Adrenal gland (tissue), 12 donors: ENCODE measurements around the gene CYP19A1. TPM values are rescaled to one million over a fixed set of nuclear protein-coding genes. Genes with fewer than 3 reads are reported as not detected.

ENCODE experiments used
- DNase-seq, 7 donors: peaks; one replicate each; pipeline ENCODE4 v3.0.0-alpha.2; 2019 to 2020
- H3K27ac ChIP-seq, 5 donors: fragments of 200-600 bp; sonication (generic) in 4 of 5; 1 replicate in 3 of 5; 2 replicates in 2 of 5; pipeline versions ENCODE4 v1.5.1 to v1.8.0; 2016 to 2020; ENCODE audit warnings: mild to moderate bottlenecking in 1 of 5
- H3K27me3 ChIP-seq: fragments of 200-600 bp; 2 replicates; pipeline ENCODE4 v1.8.0; 2021
- H3K36me3 ChIP-seq, 2 donors: fragments of 200-600 bp; replicated peaks in 1 of 2; 1 replicate in 1 of 2; 2 replicates in 1 of 2; pipeline versions ENCODE4 v1.5.1 to v1.8.0; 2018 to 2022
- H3K4me1 ChIP-seq, 2 donors: fragments of 200-600 bp; replicated peaks in 1 of 2; 1 replicate in 1 of 2; 2 replicates in 1 of 2; pipeline versions ENCODE4 v1.5.1 to v1.8.0; 2018 to 2021
- H3K4me3 ChIP-seq, 4 donors: fragments of 200-600 bp; sonication (generic) in 3 of 4; one replicate each; pipeline ENCODE4 v1.5.1; 2016 to 2018
- H3K9me3 ChIP-seq, 3 donors: fragments of 200-600 bp; sonication (generic) in 1 of 3; replicated peaks in 1 of 3; 1 replicate in 2 of 3; 2 replicates in 1 of 3; pipeline versions ENCODE4 v1.5.1 to v1.8.0; 2016 to 2021
- POLR2A ChIP-seq, 2 donors: fragments of 450-650 bp; IDR thresholded peaks; one replicate each; pipeline ENCODE4 v1.6.1; 2017; ENCODE audit warnings: antibody characterized with exemption in 2 of 2, mild to moderate bottlenecking in 2 of 2, moderate library complexity in 1 of 2
- WGBS, 4 donors: extraction: QIAGEN DNeasy Blood & Tissue Kit in 2 of 4; methylation state at CpG; one replicate each; pipeline versions ENCODE4 v1.1.5 to v1.1.7; 2013 to 2017; 5-methylcytosine and 5-hydroxymethylcytosine counted together
- intact Hi-C, 2 donors: fragments of 100-400 bp; cut with DNase I; formaldehyde crosslinking; loops; one replicate each; pipeline versions ENCODE4 v1.14.1 to v1.15.0; 2022 to 2023
- polyA plus RNA-seq, 3 donors: library from polyadenylated mRNA; stranded (reverse); fragments of 200-250 nt in 2 of 3; fragments of 350-450 nt in 1 of 3; fragmentation: Illumina TruSeq in 1 of 3; extraction: RNeasy Lipid Tissue Mini Kit (QIAGEN cat#74804) in 1 of 3; gene quantifications; one replicate each; pipeline ENCODE4 v1.2.3, GENCODE V29; 2013 to 2014
- total RNA-seq, 9 donors: library from RNA; depleted of rRNA in 4 of 9; stranded (reverse); fragments of >200 nt in 4 of 9; fragments of 120-200 nt in 1 of 9; fragmentation: NEBNext Ultra II Directional in 1 of 9; extraction: Animal tissue kit (Norgen Biotek cat#: 25700) in 1 of 9; gene quantifications; one replicate each; pipeline versions ENCODE4 v1.1.0 to v1.2.4, GENCODE V29; 2013 to 2023
- TF ChIP-seq, protein P1 (sequence below), 6 experiments: fragments of 450-650 bp in 4 of 6; fragments of 200-600 bp in 2 of 6; sonication (generic) in 1 of 6; IDR thresholded peaks; 1 replicate in 5 of 6; 2 replicates in 1 of 6; pipeline versions ENCODE4 v1.5.1 to v1.8.0; 2016 to 2021; ENCODE audit warnings: antibody characterized with exemption in 6 of 6, mild to moderate bottlenecking in 2 of 6, moderate library complexity in 1 of 6
- donor health status: healthy with polysubstance abuse.
- donor health status: Bipolar disorder and iron deficiency.
- donor health status: DM: yes; HTN: yes; CAD: no.
- donor health status: DM: no; HTN: no; CAD: no.
- donor health status: DM: no; HTN: no; CAD: no.
- donor health status: DM: yes; HTN: yes; CAD: no.

CYP19A1 gene
- total and polyA plus RNA-seq, 12 donors: 0.41 to 21.6 (median 1.3) TPM

DNA sequence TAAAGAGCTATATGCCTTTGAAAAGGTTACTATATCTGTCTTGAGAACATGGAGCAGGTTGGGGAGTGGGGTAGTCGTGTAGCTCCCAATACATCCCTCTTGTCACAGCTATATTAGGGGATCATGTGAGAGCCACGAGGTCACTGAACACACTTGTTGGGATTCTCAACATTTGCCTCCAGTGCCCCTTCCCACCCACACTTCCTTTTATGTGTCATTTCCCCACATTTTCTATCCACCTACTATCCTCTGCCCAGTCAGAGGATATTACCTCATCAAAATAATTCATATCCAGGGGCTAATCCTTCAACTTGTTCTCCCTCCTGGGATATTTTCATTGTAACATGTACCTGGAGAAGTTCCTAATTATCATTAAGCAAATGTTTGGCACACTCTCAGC is 85.0 kb downstream of the CYP19A1 start:
- intact Hi-C loops: no loop called here
- no peaks in the 10 kb centered on the region for H3K36me3 ChIP-seq
- TF ChIP-seq POLR2A (IDR thresholded peaks at IDR 0.05): no peak
- TF ChIP-seq, protein P1, sequence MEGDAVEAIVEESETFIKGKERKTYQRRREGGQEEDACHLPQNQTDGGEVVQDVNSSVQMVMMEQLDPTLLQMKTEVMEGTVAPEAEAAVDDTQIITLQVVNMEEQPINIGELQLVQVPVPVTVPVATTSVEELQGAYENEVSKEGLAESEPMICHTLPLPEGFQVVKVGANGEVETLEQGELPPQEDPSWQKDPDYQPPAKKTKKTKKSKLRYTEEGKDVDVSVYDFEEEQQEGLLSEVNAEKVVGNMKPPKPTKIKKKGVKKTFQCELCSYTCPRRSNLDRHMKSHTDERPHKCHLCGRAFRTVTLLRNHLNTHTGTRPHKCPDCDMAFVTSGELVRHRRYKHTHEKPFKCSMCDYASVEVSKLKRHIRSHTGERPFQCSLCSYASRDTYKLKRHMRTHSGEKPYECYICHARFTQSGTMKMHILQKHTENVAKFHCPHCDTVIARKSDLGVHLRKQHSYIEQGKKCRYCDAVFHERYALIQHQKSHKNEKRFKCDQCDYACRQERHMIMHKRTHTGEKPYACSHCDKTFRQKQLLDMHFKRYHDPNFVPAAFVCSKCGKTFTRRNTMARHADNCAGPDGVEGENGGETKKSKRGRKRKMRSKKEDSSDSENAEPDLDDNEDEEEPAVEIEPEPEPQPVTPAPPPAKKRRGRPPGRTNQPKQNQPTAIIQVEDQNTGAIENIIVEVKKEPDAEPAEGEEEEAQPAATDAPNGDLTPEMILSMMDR (IDR thresholded peaks at IDR 0.05): no peak
- no peaks in the 10 kb centered on the region for H3K27me3 ChIP-seq
- 51 to 81% (median 63%) methylated on average over 2 of the region's 2 CpGs for WGBS, 4 donors
- H3K4me1 ChIP-seq: no peaks in the 10 kb centered on the region
- no peak overlapping the region for H3K4me3 ChIP-seq
- no peak overlapping the region for H3K27ac ChIP-seq
- H3K9me3 ChIP-seq: no peaks in the 10 kb centered on the region
- peak in 1 of 7 donors; percentile 13 for DNase-seq

DNA sequence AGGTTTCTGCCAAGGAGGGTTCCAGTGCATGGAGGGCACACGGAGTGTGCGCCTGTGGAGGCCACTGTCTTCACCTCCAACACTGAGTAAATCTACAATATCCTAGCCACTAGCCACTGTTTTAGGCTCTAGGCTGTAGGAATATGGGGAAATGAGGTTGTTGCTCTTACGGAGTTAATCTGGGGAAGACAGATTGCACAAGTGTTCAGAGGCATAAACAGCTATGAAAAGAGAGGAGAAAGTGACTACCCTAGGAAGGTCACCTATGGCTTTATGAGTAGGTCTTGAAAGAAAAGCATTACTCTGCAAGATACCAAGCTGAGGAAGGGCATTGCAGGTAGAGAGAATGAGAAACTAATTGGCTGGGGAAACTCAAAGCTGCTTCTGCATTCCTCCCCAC is 85.7 kb downstream of the CYP19A1 start:
- no peak for TF ChIP-seq POLR2A (IDR thresholded peaks at IDR 0.05)
- TF ChIP-seq, protein P1 (IDR thresholded peaks at IDR 0.05): no peak
- H3K4me1 ChIP-seq: no peaks in the 10 kb centered on the region
- WGBS, 4 donors: 67 to 92% (median 85%) methylated on average over 3 of the region's 3 CpGs
- H3K27me3 ChIP-seq: no peaks in the 10 kb centered on the region
- no peak overlapping the region for H3K27ac ChIP-seq
- DNase-seq: no peak
- H3K4me3 ChIP-seq: no peak overlapping the region
- no peaks in the 10 kb centered on the region for H3K9me3 ChIP-seq
- intact Hi-C loops: no loop called here
- no peaks in the 10 kb centered on the region for H3K36me3 ChIP-seq

DNA sequence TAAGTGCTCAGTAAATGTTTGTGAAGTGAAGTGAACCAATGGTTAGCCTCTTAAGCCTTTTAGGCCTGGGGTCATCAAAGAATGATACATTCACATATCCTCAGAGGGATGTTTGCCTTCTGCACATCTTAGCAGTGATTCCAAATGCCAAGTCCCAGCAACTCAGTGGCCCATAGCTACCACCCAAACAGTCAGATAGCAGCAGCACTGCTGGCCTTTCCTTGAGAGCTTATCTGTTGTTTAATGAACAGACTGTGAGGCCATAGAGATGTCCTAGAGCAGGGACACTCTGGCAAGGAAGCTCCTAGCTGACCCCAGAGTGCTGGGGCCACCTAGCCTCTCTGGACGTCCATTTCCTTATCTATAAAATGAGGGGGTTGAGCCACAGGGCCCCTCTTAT is 86.8 kb downstream of the CYP19A1 start:
- Histone ChIP-seq H3K27ac (no peak overlapping the region), H3K4me3 (no peak overlapping the region), H3K4me1 (no peaks in the 10 kb centered on the region), H3K36me3 (no peaks in the 10 kb centered on the region), H3K9me3 (no peaks in the 10 kb centered on the region), H3K27me3 (no peaks in the 10 kb centered on the region)
- no peak for DNase-seq
- WGBS, 4 donors: 53 to 80% (median 80%) methylated on average over 1 of the region's 1 CpG
- TF ChIP-seq, protein P1 (IDR thresholded peaks at IDR 0.05): no peak
- TF ChIP-seq POLR2A (IDR thresholded peaks at IDR 0.05): no peak
- intact Hi-C loops: no loop called here

DNA sequence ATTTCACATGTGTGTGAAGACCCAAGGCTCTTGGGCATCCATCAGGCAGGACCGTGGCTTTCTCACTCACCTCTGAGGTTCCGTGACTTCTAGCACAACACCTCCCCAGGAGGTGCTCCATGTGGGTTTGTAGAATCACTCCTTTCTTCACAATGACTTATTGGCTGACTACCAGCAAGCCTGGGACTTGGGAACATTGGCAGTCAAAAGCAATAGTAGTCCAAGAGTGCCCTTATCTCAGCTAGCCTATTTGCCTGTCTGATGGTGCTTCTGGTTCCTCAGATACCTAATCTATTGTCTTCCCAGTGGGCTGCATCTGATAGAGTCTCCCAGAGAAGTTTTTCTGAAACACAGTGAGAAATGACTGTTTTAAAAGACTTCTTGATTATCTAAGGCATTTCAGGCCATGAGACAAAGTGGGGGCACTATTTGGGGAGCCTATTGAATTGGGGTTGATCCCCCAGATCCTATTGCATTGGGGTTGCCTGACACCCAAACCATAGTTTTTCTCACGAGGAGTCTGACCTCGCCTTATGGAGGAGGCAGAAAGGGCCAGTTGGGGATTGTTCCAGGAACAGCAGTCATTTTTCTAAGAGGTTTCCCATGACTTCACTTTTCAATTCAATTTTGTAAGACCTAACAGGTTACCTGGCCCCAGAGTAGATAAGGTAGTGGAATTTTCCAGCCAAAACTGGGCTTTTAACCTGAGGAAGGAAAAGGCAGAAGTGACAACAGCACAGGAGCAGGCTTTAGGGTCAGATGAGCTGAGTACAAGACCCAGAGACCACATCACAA is 88.0 kb downstream of the CYP19A1 start:
- Histone ChIP-seq H3K27me3 (no peaks in the 10 kb centered on the region), H3K9me3 (no peaks in the 10 kb centered on the region), H3K4me1 (no peaks in the 10 kb centered on the region), H3K36me3 (no peaks in the 10 kb centered on the region), H3K27ac (no peak overlapping the region), H3K4me3 (no peak overlapping the region)
- 88 to 95% (median 90%) methylated on average over 3 to 4 of the region's 4 CpGs for WGBS, 4 donors
- no peak for TF ChIP-seq POLR2A (IDR thresholded peaks at IDR 0.05)
- TF ChIP-seq, protein P1 (IDR thresholded peaks at IDR 0.05): no peak
- intact Hi-C loops: no loop called here
- DNase-seq: no peak
